Smooth muscle cell (in vitro differentiated cells): Measurements from ENCODE around the gene INAFM2. TPM values are rescaled to one million over a fixed set of nuclear protein-coding genes. Genes with fewer than 3 reads are reported as not detected.

Experiments used
- DNase-seq: peaks from one replicate; lab custom pipeline; 2025; ENCODE audit not compliant: unreplicated experiment; lab: John Stamatoyannopoulos, UW
- H2AFZ ChIP-seq: fragments of 200-600 bp; sonication (generic); 2 replicates; pipeline ENCODE4 v1.6.0; 2016; ENCODE audit warnings: antibody characterized with exemption, low read depth, mild to moderate bottlenecking
- H3F3A ChIP-seq: fragments of 200-600 bp; sonication (generic); 2 replicates; pipeline ENCODE4 v1.6.0; 2017; ENCODE audit warnings: antibody characterized with exemption, low read depth
- H3K27ac ChIP-seq: fragments of 200-600 bp; sonication (generic); 2 replicates; pipeline ENCODE4 v1.5.1; 2016; ENCODE audit warnings: low read depth, mild to moderate bottlenecking
- H3K27me3 ChIP-seq: fragments of 200-600 bp; sonication (generic); 2 replicates; pipeline ENCODE4 v1.6.1; 2016; ENCODE audit warnings: low read depth, mild to moderate bottlenecking
- H3K36me3 ChIP-seq: fragments of 200-600 bp; sonication (generic); 2 replicates; pipeline ENCODE4 v1.5.1; 2016; ENCODE audit warnings: low read depth
- H3K4me1 ChIP-seq: fragments of 200-600 bp; sonication (generic); 2 replicates; pipeline ENCODE4 v1.5.1; 2016; ENCODE audit warnings: low read depth
- H3K4me2 ChIP-seq: fragments of 200-600 bp; sonication (generic); 2 replicates; pipeline ENCODE4 v1.6.0; 2016; ENCODE audit warnings: mild to moderate bottlenecking
- H3K4me3 ChIP-seq: fragments of 200-600 bp; sonication (generic); 2 replicates; pipeline ENCODE4 v1.5.1; 2016; ENCODE audit warnings: mild to moderate bottlenecking
- H3K79me2 ChIP-seq: fragments of 200-600 bp; sonication (generic); 2 replicates; pipeline ENCODE4 v1.6.0; 2016; ENCODE audit warnings: low read depth, mild to moderate bottlenecking
- H3K9ac ChIP-seq: fragments of 200-600 bp; sonication (generic); 2 replicates; pipeline ENCODE4 v1.6.0; 2016; ENCODE audit warnings: low read depth
- H3K9me3 ChIP-seq: fragments of 200-600 bp; sonication (generic); replicated peaks from 2 replicates; pipeline ENCODE4 v1.5.1; 2016; ENCODE audit warnings: low read depth
- H4K20me1 ChIP-seq: fragments of 200-600 bp; sonication (generic); 2 replicates; pipeline ENCODE4 v1.6.0; 2016; ENCODE audit warnings: low read depth
- WGBS: methylation state at CpG from one replicate; pipeline ENCODE4 v1.1.7; 2016; ENCODE audit warnings: low lambda C conversion rate; 5-methylcytosine and 5-hydroxymethylcytosine counted together
- polyA plus RNA-seq: library from polyadenylated mRNA; unstranded; fragments of >200 nt; fragmentation: Nextera tagmentation; extraction: Ambion mirVana; gene quantifications from 2 replicates; pipeline ENCODE4 v1.2.1, GENCODE V29; 2016
- total RNA-seq: library from RNA; depleted of rRNA; stranded (reverse); fragments of >200 nt; gene quantifications from 2 replicates; pipeline ENCODE4 v1.2.3, GENCODE V29; 2014
- TF ChIP-seq, protein P1 (sequence below): fragments of 200-600 bp; sonication (generic); IDR thresholded peaks from 2 replicates; pipeline ENCODE4 v1.5.1; 2017; ENCODE audit warnings: borderline replicate concordance, mild to moderate bottlenecking, antibody characterized with exemption; ENCODE audit not compliant: insufficient read depth, poor library complexity, severe bottlenecking

The INAFM2 gene
- total and polyA plus RNA-seq, 2 experiments from 2014 or later: 23.9 to 28.1 TPM

DNA sequence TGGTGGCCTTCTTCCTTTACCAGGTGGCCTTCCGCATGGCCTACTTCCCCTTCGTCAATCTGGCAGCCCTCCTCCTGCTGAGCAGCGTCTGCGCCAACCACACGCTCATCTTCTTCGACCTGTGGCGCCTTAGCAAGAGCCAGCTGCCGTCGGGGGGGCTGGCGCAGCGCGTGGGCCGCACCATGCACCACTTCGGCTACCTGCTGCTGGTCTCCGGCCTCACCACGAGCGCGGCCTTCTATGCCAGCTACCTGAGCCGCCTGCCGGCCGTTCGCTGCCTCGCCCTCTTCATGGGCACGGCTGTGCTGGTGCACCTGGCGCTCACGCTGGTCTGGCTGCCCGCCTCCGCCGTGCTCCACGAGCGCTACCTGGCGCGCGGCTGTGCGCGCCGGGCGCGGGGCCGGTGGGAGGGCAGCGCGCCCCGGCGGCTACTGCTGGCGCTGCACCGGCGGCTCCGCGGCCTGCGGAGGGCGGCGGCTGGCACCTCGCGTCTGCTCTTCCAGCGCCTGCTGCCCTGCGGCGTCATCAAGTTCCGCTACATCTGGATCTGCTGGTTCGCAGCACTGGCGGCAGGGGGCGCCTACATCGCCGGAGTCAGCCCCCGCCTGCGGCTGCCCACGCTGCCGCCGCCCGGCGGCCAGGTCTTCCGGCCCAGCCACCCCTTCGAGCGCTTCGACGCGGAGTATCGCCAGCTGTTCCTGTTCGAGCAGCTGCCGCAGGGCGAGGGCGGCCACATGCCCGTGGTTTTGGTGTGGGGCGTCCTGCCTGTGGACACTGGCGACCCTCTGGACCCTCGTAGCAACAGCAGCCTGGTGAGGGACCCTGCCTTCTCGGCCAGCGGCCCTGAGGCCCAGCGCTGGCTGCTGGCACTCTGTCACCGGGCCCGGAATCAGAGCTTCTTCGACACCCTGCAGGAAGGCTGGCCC is 44.5 kb downstream of the INAFM2 start:
- no peak overlapping the region for H3K9ac ChIP-seq
- H3K27me3 ChIP-seq: no peaks in the 10 kb centered on the region
- no peaks in the 10 kb centered on the region for H3K4me1 ChIP-seq
- peak overlapping the region; percentile 38 for H3K4me3 ChIP-seq
- TF ChIP-seq, protein P1, sequence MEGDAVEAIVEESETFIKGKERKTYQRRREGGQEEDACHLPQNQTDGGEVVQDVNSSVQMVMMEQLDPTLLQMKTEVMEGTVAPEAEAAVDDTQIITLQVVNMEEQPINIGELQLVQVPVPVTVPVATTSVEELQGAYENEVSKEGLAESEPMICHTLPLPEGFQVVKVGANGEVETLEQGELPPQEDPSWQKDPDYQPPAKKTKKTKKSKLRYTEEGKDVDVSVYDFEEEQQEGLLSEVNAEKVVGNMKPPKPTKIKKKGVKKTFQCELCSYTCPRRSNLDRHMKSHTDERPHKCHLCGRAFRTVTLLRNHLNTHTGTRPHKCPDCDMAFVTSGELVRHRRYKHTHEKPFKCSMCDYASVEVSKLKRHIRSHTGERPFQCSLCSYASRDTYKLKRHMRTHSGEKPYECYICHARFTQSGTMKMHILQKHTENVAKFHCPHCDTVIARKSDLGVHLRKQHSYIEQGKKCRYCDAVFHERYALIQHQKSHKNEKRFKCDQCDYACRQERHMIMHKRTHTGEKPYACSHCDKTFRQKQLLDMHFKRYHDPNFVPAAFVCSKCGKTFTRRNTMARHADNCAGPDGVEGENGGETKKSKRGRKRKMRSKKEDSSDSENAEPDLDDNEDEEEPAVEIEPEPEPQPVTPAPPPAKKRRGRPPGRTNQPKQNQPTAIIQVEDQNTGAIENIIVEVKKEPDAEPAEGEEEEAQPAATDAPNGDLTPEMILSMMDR: peak; percentile 64
- no peaks in the 10 kb centered on the region for H3K79me2 ChIP-seq
- peak overlapping the region; percentile 9 for H2AFZ ChIP-seq
- no peaks in the 10 kb centered on the region for H3K36me3 ChIP-seq
- no peak overlapping the region for H3K27ac ChIP-seq
- 19% methylated on average over 89 of the region's 91 CpGs for WGBS
- DNase-seq: peak; percentile 31
- peak overlapping the region; percentile 84 for H3K4me2 ChIP-seq
- no peaks in the 10 kb centered on the region for H3F3A ChIP-seq
- H3K9me3 ChIP-seq: no peaks in the 10 kb centered on the region
- H4K20me1 ChIP-seq: no peaks in the 10 kb centered on the region

DNA sequence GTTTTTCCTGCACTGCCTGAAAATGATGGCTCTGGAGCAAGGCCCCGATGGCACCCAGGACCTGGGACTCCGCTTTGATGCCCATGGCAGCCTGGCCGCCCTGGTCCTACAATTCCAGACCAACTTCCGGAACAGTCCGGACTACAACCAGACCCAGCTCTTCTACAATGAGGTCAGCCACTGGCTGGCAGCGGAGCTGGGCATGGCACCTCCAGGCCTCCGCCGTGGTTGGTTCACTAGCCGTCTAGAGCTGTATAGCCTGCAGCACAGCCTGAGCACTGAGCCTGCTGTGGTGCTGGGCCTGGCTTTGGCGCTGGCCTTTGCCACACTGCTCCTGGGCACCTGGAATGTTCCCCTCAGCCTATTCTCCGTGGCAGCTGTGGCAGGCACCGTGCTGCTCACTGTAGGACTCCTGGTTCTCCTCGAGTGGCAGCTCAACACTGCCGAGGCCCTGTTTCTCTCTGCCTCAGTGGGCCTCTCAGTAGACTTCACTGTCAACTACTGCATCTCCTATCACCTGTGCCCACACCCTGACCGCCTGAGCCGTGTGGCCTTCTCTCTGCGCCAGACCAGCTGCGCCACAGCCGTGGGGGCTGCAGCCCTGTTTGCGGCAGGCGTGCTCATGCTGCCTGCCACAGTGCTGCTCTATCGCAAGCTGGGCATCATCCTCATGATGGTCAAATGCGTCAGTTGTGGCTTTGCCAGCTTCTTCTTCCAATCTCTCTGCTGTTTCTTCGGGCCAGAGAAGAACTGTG is 45.4 kb downstream of the INAFM2 start:
- H3K9me3 ChIP-seq: no peaks in the 10 kb centered on the region
- H4K20me1 ChIP-seq: no peaks in the 10 kb centered on the region
- WGBS: 96% methylated on average over 24 of the region's 24 CpGs
- H3K4me1 ChIP-seq: no peaks in the 10 kb centered on the region
- H3F3A ChIP-seq: no peaks in the 10 kb centered on the region
- TF ChIP-seq, protein P1: no peak
- H3K4me2 ChIP-seq: no peak overlapping the region
- no peaks in the 10 kb centered on the region for H3K27me3 ChIP-seq
- no peak for DNase-seq
- no peaks in the 10 kb centered on the region for H3K36me3 ChIP-seq
- H3K4me3 ChIP-seq: no peak overlapping the region
- H3K9ac ChIP-seq: no peak overlapping the region
- no peaks in the 10 kb centered on the region for H3K79me2 ChIP-seq
- H3K27ac ChIP-seq: no peak overlapping the region
- peak overlapping the region; percentile 9 for H2AFZ ChIP-seq

DNA sequence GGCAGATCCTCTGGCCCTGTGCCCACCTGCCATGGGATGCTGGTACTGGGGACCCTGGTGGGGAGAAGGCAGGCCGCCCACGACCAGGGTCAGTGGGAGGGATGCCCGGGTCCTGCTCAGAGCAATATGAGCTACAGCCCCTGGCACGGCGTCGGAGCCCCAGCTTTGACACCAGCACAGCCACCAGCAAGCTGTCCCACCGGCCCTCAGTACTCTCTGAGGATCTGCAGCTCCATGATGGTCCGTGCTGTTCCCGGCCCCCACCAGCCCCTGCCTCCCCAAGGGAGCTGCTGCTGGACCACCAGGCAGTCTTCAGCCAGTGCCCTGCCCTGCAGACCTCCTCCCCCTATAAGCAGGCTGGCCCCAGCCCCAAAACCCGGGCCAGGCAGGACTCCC is 46.0 kb downstream of the INAFM2 start:
- DNase-seq: no peak
- Histone ChIP-seq H3K9ac (no peak overlapping the region), H2AFZ (no peak overlapping the region), H3K36me3 (no peaks in the 10 kb centered on the region), H3K4me2 (no peak overlapping the region), H3K4me3 (no peak overlapping the region), H4K20me1 (no peaks in the 10 kb centered on the region), H3K27ac (no peak overlapping the region), H3K4me1 (no peaks in the 10 kb centered on the region), H3K27me3 (no peaks in the 10 kb centered on the region), H3K9me3 (no peaks in the 10 kb centered on the region), H3F3A (no peaks in the 10 kb centered on the region), H3K79me2 (no peaks in the 10 kb centered on the region)
- 93% methylated on average over 9 of the region's 10 CpGs for whole genome bisulfite sequencing
- TF ChIP-seq, protein P1: no peak
